Measurements from ENCODE around the gene LNP1.
"Not testable (repeated sequence)": the region's sequence is repeated elsewhere in the genome, so short reads cannot be mapped to it uniquely, and the experiment has no call there.

LNP1 gene

GRCh38 chr3:100478521-100478920 is 77.2 kb downstream of the LNP1 start:
- DNase-seq (ENCODE audit: low spot score): not testable (repeated sequence)

DNA sequence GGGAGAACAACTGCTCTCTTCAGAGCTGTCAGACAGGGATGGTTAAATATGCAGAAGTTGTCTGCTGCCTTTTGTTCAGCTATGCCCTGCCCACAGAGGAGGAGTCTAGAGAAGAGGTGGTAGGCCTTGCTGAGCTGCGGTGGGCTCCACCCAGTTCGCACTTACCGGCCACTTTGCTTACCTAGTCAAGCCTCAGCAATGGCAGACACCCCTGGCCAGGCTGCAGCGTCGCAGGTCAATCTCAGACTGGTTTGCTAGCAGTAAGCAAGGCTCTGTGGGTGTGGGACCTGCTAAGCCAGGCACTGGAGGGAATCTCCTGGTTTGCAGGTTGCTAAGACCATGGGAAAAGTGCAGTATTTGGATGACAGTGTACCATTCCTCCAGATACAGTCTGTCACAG is 78.7 kb downstream of the LNP1 start:
- DNase-seq (ENCODE audit: low spot score): no peak

DNA sequence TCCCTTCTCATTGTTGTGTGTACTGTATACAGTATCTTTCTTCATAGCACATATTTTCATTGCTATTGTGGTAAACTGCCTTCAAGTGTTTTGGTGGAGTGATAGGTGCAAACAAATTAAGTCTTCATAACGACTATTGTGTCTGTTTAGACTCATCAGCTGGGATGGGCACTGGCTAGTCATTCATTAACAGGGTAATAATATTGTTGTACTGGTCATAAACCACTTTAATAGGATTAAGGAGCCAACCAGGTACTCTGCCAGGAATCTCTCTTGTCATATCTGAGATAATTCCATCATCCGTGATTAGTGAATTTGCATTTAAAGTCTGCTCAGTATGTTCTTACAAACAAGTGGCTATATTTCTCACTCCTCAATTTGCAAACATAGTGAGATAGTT is 80.8 kb downstream of the LNP1 start:
- DNase-seq (ENCODE audit: low spot score): no peak

- DNase-seq (ENCODE audit: low spot score): no peak
These were observed 82.2 kb downstream of the LNP1 start for GRCh38 chr3:100483529-100483928.

DNA sequence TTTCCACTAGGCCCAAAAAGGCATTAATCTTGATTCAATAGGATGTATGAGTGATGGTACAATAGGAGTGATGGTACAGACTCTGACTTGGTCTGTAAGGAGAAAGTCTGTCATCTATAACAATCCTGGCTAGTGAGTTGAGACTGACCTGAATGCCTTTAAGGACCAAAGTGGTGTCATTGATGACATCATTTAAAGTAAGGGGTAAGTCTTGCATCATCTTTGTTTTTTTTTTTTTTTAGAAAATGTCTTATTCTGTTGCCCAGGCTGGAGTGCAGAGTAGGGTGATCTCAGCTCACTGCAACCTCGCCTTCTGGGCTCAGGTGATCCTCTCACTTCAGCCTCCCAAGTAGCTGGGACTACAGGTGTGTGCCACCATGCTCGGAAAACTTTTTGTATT is 85.5 kb downstream of the LNP1 start:
- no peak for DNase-seq (ENCODE audit: low spot score)

DNA sequence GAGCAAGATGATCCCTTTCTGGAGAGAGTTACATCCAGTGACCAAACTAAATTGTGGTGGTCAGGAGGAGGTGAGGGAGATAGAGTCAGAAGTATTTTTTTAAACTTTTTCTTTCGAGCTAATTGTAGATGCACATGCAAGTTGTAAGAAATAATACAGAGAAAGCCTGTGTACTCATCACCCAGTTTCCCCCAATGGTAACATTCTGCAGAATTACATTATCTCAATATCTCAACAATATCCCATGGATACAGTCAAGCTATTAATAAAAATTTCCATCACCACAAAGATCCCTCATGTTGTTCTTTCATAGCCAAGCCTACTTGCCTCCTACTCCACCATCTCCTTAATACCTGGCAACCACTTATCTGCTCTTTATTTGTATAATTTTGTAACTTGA is 87.8 kb downstream of the LNP1 start:
- no peak for DNase-seq (ENCODE audit: low spot score)

- peak; percentile 74 for DNase-seq (ENCODE audit: low spot score)
These were observed 91.0 kb downstream of the LNP1 start, which contains the start of gene TMEM45A for GRCh38 chr3:100492059-100493006. Gene TMEM45A, plus strand, starts transcription at chr3:100492619. Its CDS starts 62,593 bp downstream, at chr3:100555212.

GRCh38 chr3:100496711-100497261 is 95.4 kb downstream of the LNP1 start:
- DNase-seq (ENCODE audit: low spot score): no peak

GRCh38 chr3:100499651-100500050 is 98.3 kb downstream of the LNP1 start:
- DNase-seq (ENCODE audit: low spot score): no peak

GRCh38 chr3:100500320-100500880 is 99.1 kb downstream of the LNP1 start:
- no peak for DNase-seq (ENCODE audit: low spot score)

DNA sequence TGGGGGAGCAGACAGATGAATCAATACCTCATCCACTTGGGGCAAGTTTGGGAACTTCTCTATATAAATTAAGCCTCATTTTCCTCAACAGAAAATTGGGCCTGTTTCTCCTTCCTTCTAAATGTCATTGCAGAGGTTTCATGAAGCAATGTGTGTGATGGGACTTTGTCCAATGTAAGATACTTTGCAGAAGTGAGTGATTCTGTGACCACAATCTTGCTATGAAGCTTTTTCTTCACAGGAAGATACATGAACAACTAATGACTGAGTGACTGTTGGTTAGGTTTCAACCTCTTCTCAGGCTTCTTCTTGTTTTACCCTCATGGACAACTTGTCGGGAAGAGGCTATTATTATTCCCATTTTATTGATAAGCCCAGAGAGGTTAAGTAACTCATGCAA is 102.1 kb downstream of the LNP1 start:
- DNase-seq (ENCODE audit: low spot score): no peak
